Measurements from ENCODE around the gene EXOSC7. TPM values are rescaled to one million over a fixed set of nuclear protein-coding genes. Genes with fewer than 3 reads are reported as not detected.

Gene EXOSC7
- total and polyA plus RNA-seq, 2 donors (not counting 3 experiments of a cell fraction or from before 2014, with no cell fraction given): 44.5 to 53.8 TPM

DNA sequence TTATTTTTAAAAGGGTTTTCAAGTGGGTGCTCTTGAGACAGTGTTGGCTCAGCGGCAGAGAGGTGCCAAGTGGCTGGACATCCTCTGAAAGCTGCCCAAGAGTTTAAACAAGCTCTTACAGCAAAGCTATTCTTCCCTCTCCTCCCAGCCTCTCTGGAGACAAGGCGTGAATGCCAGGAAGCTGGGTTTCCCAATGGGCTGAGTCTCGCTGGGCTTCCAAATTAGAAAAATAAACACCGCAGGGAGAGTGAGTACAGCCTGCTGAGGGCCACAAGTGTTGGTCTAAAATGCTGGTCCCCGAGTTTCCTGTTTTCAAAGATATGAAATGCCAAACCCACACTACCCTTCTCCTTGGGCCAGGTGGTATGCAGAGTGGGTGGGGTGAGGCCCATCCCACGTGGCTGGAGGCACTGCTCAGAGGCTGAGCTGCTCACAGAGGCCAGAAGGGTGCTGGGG is 36.4 kb upstream of the EXOSC7 start:
- ChIA-PET CTCF (interaction anchor here (1.9 kb wide), 1 partner anchor 15 kb away, joined by 4 read pairs; no protein-coding TSS in a partner anchor), POLR2A (no interaction called here)
- H3K4me1 ChIP-seq (ENCODE audit: control insufficient read depth, extremely low read depth, insufficient read depth, low read length): no peaks in the 10 kb centered on the region
- intact Hi-C loops (cut with micrococcal nuclease): no loop called here
- no peaks in the 10 kb centered on the region for H3K9me1 ChIP-seq (replicated peaks; ENCODE audit: control insufficient read depth, extremely low read depth, insufficient read depth, low read length)
- peaks cover 2 to 9% of the 10 kb centered on the region in 2 experiments for H3K36me3 ChIP-seq (ENCODE audit: control insufficient read depth in 2 of 2, extremely low read depth in 1 of 2, insufficient read depth in 2 of 2, low read length in 2 of 2)
- FAIRE-seq (no peak), DNase-seq (ENCODE audit: low read depth, low spot score) (no peak)
- H3K4me3 ChIP-seq (replicated peaks in 1 of 3; ENCODE audit: insufficient read depth in 1 of 3, low read depth in 1 of 3, low read length in 3 of 3): no peak overlapping the region
- H3K27ac ChIP-seq (ENCODE audit: insufficient read depth, low read depth, low read length): no peak overlapping the region
- no peaks in the 10 kb centered on the region for H4K20me1 ChIP-seq (replicated peaks; ENCODE audit: control insufficient read depth, extremely low read depth, insufficient read depth, low read length)
- dilution Hi-C loops (cut with MboI; ENCODE audit: extremely low pct_ligation_motif_present, low sequenced_read_pairs): no loop called here
- no TSS peak for BruUV-seq (replicated peaks)
- H3K27me3 ChIP-seq (ENCODE audit: control insufficient read depth in 2 of 2, insufficient read depth in 2 of 2, low read length in 2 of 2): no peaks in the 10 kb centered on the region
- H3K79me2 ChIP-seq (ENCODE audit: control insufficient read depth, insufficient read depth, low read length): no peaks in the 10 kb centered on the region
- no peak overlapping the region for H3K4me2 ChIP-seq (ENCODE audit: insufficient read depth, low read length)
- TF ChIP-seq POLR2AphosphoS5 (IDR thresholded peaks at IDR 0.05; ENCODE audit: insufficient read depth, low read depth, low read length) (no peak), GATA2 (IDR thresholded peaks at IDR 0.05; ENCODE audit: insufficient read depth, insufficient read length, low read depth, low read length) (no peak), JUN (IDR thresholded peaks at IDR 0.05; ENCODE audit: borderline replicate concordance, insufficient read depth, insufficient read length, low read depth) (no peak), MYC (IDR thresholded peaks at IDR 0.05; ENCODE audit: low read depth, low read length) (no peak), EZH2 (IDR thresholded peaks at IDR 0.05; ENCODE audit: borderline replicate concordance, low read depth, low read length, severe bottlenecking) (no peak), FOS (IDR thresholded peaks at IDR 0.05; ENCODE audit: borderline replicate concordance, insufficient read depth, low read length) (no peak), POLR2A (IDR thresholded peaks at IDR 0.05; ENCODE audit: low read depth, low read length) (no peak)
- TF ChIP-seq, protein P1, sequence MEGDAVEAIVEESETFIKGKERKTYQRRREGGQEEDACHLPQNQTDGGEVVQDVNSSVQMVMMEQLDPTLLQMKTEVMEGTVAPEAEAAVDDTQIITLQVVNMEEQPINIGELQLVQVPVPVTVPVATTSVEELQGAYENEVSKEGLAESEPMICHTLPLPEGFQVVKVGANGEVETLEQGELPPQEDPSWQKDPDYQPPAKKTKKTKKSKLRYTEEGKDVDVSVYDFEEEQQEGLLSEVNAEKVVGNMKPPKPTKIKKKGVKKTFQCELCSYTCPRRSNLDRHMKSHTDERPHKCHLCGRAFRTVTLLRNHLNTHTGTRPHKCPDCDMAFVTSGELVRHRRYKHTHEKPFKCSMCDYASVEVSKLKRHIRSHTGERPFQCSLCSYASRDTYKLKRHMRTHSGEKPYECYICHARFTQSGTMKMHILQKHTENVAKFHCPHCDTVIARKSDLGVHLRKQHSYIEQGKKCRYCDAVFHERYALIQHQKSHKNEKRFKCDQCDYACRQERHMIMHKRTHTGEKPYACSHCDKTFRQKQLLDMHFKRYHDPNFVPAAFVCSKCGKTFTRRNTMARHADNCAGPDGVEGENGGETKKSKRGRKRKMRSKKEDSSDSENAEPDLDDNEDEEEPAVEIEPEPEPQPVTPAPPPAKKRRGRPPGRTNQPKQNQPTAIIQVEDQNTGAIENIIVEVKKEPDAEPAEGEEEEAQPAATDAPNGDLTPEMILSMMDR (IDR thresholded peaks at IDR 0.05; ENCODE audit: extremely low read depth in 1 of 2, insufficient read depth in 1 of 2, low read depth in 1 of 2, low read length in 2 of 2): no peak
- TF ChIP-seq, protein P2, sequence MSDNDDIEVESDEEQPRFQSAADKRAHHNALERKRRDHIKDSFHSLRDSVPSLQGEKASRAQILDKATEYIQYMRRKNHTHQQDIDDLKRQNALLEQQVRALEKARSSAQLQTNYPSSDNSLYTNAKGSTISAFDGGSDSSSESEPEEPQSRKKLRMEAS (IDR thresholded peaks at IDR 0.05; ENCODE audit: insufficient read depth, insufficient read length): no peak
- no peaks in the 10 kb centered on the region for H3K9me3 ChIP-seq (replicated peaks; ENCODE audit: control insufficient read depth, insufficient read depth, low read length)
- no peak overlapping the region for H3K9ac ChIP-seq (replicated peaks; ENCODE audit: extremely low read depth, insufficient read depth, low read length)
- no peak overlapping the region for H2AFZ ChIP-seq (ENCODE audit: low read depth, low read length)

Measured in endothelial cell of umbilical vein (primary cell).